Forelimb muscle (tissue), 1 donor: ENCODE measurements around the gene ACSL6. TPM values are rescaled to one million over a fixed set of nuclear protein-coding genes. Genes with fewer than 3 reads are reported as not detected.

Experiments
- DNase-seq: peaks from one replicate; pipeline ENCODE4 v3.0.0-alpha.2; 2013; ENCODE audit warnings: low read depth
- polyA plus RNA-seq: library from polyadenylated mRNA; unstranded; fragments of 120-200 nt; gene quantifications from one replicate; pipeline ENCODE4 v1.2.1, GENCODE V29; 2013; ENCODE audit not compliant: insufficient read length

ACSL6 gene
- polyA plus RNA-seq, 1 donor: 0.78 TPM

DNA sequence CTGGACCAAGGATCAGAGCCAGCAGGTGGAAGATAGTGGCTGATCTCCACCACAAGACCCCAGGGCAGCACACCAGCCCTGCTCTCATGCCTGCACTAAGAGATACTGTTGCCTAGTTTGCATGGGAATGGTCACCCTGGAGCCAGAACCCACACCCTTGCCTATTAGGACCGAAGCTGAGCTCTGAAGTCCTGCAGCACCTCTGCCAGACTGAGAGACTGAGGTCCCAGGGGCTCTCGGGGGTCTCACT, 11.3 kb downstream of the ACSL6 start:
- no peak for DNase-seq

GRCh38 chr5:131999441-132000240, 11.8 kb downstream of the ACSL6 start:
- no peak for DNase-seq

DNA sequence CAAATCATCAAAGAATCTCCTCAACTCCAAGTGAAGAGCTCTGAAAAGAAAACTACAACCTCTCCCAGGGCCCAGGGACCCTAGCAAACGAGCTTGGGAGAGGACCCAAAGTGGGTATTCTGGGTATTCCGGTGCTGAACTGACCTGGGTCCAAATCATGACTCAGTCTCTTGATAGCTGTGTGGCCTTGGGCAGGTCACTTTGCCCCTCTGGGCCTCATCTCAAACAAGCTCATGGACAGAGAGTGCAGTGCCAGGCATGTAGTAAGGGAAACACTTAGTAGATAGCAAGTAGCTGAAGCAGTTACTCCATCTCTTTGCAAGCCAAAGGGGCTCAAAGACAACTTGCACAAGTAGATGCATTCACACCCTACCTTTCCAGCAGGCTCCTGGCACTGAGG, 12.4 kb downstream of the ACSL6 start:
- DNase-seq: no peak

DNA sequence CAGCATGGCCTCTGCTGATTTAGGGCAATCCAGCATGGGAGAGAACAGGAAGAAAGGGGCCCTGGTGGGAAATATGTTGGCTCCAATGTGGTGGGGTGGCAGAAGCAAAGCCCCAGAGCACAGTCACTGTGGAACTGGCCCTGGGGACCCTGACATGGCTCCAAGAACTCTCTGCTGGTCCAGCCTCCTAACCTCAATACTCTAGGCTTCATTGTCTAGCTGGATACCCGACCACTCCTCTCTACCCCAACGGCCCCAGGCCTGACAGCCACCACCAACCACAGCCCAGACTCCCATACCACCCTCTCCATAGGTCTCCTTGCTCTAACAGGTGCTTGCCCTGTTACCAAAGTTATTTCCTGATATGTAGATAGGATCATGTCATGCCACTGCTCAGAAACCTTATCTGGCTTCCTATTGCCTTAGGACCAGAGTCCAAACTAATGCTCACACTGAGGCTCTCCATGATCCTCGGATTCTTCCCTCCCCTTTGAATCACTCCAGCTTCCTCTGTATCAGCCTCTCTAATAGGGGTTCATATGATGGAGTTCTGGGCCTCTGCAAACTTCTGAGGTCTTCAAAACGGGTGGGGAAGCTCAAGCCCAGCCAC, 12.9 kb downstream of the ACSL6 start:
- no peak for DNase-seq

- no peak for DNase-seq
Measured at GRCh38 chr5:131997727-131998117, 13.7 kb downstream of the ACSL6 start.

DNA sequence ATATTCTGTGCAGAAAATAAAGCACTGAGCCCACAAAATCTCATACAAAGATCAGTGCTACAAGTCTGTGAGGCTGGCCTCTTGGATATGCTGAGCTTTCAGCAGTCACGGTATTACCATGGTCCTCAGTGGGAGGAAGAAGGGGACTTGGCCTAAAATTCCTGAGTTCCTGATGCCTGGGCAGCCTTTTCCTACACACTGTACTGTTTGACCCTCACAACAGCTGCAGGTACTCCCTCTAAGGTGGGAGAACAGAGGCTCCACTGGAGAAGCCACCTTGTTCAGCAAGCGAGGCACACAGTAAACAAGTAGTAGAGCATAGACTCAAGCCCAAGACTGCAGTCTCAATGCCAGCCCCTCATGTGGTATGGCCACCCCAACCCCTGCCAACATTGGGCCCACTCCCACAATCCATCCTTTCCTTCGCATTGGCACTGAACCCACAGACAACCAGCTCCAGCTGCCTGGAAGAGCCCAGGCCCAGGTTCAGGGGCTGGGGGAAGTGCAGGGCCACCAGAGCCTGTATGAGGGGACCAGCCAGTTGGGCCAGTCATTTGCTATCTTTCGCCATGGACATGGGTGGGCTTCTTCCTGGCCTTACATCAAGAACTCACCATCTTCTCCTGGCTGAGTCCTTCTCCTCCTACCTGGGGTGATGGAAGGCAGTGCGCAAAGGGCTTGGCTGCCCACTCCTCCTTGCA, 14.3 kb downstream of the ACSL6 start:
- DNase-seq: no peak

GRCh38 chr5:131996210-131997025, 15.0 kb downstream of the ACSL6 start:
- no peak for DNase-seq

GRCh38 chr5:131994533-131995226, 16.8 kb downstream of the ACSL6 start:
- no peak for DNase-seq

DNA sequence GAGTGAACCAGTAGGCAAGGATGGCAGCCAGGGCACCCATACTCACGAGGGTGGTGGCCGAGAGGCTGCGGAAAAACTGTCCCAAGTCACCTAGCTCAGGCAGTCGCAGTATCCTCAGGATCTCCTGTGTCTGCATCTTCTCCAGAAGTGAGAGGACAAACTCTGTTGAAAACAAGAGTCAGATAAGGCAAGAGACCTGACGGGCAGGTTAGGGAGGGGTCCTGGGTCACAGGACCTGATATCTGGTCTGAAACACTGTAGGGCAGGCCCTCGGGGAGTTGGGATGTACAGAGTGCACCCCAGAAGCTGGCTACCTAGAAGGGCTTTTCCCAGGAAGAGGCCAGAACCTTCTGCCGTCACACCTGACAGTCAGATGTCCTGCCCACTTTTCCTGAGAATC, 17.4 kb downstream of the ACSL6 start:
- DNase-seq: no peak

GRCh38 chr5:131993676-131994075, 17.8 kb downstream of the ACSL6 start:
- no peak for DNase-seq

DNA sequence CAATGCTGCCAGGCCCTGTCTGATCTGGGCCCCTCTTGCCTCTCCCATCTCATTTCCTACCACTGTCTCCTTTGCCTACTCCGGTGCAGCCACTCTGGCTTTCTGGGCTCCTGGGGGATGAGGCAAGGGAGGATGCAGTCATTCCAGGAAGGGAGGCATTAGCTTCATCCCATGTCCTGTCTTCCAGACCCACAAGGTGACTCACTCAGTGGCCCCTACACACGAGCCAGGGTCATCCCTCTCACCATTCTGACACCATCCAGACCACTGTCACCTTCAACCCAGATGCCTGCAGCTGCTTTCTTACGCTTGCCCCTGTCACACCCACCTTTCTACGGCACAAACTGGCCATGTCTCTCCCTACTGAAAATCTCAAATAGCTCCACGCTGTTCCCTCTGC, 19.1 kb downstream of the ACSL6 start:
- DNase-seq: no peak

GRCh38 chr5:131991593-131992324, 19.7 kb downstream of the ACSL6 start:
- no peak for DNase-seq

GRCh38 chr5:131990716-131991115, 20.7 kb downstream of the ACSL6 start:
- no peak for DNase-seq

DNA sequence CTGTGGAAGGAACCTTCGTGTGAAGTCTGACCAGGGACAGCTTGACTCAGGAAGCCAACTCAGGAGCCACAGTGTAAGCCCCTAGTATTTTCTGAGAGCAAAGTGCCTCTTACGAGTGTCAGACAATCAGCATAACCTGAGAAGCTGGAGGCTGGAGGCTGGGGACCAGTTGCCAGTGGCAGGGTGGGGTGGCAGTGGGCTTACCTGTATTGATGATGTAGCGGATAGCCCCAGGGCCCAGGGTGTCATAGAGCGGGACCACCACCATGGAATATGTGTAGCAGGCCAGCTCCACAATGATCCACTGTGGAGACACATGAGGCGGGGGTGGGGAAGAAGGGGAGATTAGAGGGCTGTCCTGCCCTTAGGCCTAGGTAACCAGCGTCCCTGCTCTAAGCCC, 22.9 kb downstream of the ACSL6 start:
- DNase-seq: no peak

- DNase-seq: no peak
Measured at GRCh38 chr5:131987251-131987650, 24.2 kb downstream of the ACSL6 start.

DNA sequence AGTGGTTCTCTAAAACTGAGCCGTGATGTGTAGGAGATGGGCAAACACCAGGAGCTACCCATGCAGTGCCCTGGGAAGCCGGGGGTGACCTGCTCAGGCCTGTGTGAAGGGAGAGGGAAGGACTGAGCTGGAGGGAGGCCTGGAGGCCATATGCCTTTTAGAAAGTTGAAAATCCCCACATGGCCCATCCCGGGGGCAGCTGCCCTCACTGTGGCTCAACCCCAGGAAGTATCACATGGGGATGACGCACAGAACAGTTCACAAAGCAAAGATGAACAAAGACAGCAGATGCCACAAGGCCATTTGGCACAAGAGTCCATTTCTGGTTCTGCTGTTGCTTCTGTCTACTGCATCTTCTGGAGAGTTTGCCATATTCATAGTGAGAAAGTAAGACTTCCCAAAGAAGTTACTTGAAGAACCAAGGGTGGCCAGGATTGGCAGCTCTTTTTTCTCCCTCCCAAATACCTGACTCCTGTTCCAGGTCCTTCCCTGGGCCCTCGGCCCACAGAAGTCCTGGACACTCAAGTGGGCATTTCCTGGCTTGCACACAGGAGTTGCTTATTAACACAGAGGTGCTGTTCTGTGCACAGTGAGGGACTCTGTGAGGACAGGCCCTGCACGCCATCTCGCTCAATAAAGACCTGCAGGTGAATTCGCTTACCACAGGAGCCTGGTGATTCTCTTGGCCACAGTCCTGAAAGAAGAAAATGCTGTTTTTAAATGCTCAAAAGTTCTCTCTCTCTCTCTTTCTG, 25.1 kb downstream of the ACSL6 start:
- no peak for DNase-seq

DNA sequence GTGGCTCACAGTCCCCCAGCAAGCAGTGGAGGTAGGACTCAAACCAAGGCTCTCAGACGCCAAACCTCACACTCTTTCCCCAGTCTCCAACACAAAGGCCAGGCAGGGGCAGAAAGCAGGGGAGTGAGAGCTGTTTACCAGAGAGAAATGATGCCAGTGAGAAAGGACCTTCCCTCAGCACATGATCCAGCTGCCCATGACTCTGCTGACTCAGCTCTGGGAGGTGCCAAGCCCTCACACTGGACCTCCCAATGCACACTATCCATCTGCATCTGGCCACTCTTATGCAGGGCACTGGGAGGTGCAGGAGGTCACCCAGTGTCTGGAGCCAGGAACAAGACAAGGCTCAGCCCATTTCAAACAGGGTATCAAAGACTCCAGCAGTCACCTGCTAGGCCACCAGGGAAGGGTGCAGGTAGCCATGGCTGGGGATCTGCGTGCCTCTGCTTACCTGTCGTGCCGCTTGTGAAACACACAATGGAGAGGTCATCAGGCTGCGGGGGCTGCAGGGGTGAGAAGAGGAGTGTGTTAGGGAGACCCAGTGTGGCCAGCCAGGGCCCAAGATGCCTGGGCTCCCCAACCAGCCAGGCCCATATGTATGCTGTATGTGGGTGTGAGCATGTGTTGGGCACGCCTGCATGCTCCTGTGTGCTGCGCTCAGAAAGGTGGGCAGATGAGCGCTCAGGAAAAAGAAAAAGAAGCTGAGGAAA, 26.3 kb downstream of the ACSL6 start:
- DNase-seq: no peak

- DNase-seq: no peak
Measured at GRCh38 chr5:131983244-131983771, 28.1 kb downstream of the ACSL6 start.

DNA sequence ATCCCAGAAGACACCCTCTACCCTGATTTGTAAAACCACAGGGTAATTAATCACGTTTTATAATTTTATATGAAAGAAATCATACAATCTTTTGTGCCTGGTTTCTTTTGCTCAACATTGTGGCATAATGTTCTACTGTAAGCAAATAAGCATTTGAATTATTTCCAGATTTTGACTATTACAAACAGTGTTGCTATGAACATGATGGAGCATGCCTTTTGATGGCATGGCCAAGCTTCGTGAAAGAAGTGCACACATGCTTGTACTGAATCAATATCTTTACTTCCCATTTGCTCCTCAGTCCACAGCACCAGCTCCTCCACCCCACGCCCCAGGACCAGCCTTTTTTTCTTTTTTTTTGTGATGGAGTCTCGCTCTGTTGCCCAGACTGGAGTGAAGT, 29.9 kb downstream of the ACSL6 start:
- DNase-seq: no peak
